Neural cell (in vitro differentiated cells): ENCODE results near the gene ZNF580.

Experiments
- CTCF ChIP-seq: fragments of 450-650 bp; IDR thresholded peaks from 2 replicates; pipeline ENCODE4 v1.5.1; 2014; ENCODE audit warnings: antibody characterized with exemption, mild to moderate bottlenecking, moderate library complexity; ENCODE audit not compliant: poor library complexity, severe bottlenecking
- EP300 ChIP-seq: fragments of 450-650 bp; conservative IDR thresholded peaks from 2 replicates; pipeline ENCODE4 v1.6.1; 2014; ENCODE audit warnings: antibody characterized with exemption, mild to moderate bottlenecking, moderate library complexity; ENCODE audit not compliant: poor library complexity, severe bottlenecking
- TAF1 ChIP-seq: IDR thresholded peaks from 2 replicates; pipeline ENCODE4 v1.6.1; 2012; ENCODE audit warnings: low read depth

GRCh38 chr19:55613930-55614710 is 26.7 kb upstream of the ZNF580 start:
- TF ChIP-seq CTCF, result no peak
- TF ChIP-seq EP300, result no peak
- no peak for TF ChIP-seq TAF1
